Endodermal cell (in vitro differentiated cells): ENCODE measurements around the gene DNAJA4. TPM values are rescaled to one million over a fixed set of nuclear protein-coding genes. Genes with fewer than 3 reads are reported as not detected.

Experiments
- DNase-seq: peaks from one replicate; pipeline ENCODE4 v3.0.0-alpha.2; 2017
- H3K27ac ChIP-seq: 2 replicates; pipeline ENCODE4 v1.5.1; 2013; ENCODE audit warnings: mild to moderate bottlenecking, low read depth, low read length, moderate library complexity
- H3K27me3 ChIP-seq: 2 replicates; pipeline ENCODE4 v1.6.1; 2013; ENCODE audit warnings: mild to moderate bottlenecking, low read length, moderate library complexity; ENCODE audit not compliant: insufficient read depth, control insufficient read depth, poor library complexity, severe bottlenecking
- H3K36me3 ChIP-seq: 2 replicates; pipeline ENCODE4 v1.7.0; 2013; ENCODE audit warnings: mild to moderate bottlenecking, low read length, moderate library complexity; ENCODE audit not compliant: control insufficient read depth, insufficient read depth
- H3K4me1 ChIP-seq: one replicate; pipeline ENCODE4 v1.7.0; 2013; ENCODE audit warnings: low read length; ENCODE audit not compliant: control insufficient read depth, insufficient read depth
- H3K4me3 ChIP-seq: 2 replicates; pipeline ENCODE4 v1.5.1; 2013; ENCODE audit warnings: mild to moderate bottlenecking, low read length, moderate library complexity
- H3K9ac ChIP-seq: 2 replicates; pipeline ENCODE4 v1.6.1; 2013; ENCODE audit warnings: mild to moderate bottlenecking, low read length, moderate library complexity; ENCODE audit not compliant: poor library complexity, severe bottlenecking; ENCODE audit errors: extremely low read depth
- H3K9me3 ChIP-seq: 2 replicates; pipeline ENCODE4 v1.6.1; 2013; ENCODE audit warnings: mild to moderate bottlenecking, low read length, moderate library complexity; ENCODE audit not compliant: control insufficient read depth
- H3K27ac Mint-ChIP-seq: 2 replicates; pipeline ENCODE4 v1.8.0; 2020; ENCODE audit warnings: mixed read lengths
- H3K27me3 Mint-ChIP-seq: 2 replicates; pipeline ENCODE4 v1.8.0; 2021; ENCODE audit warnings: mild to moderate bottlenecking, mixed read lengths; ENCODE audit not compliant: insufficient read depth
- H3K36me3 Mint-ChIP-seq: 2 replicates; pipeline ENCODE4 v1.8.0; 2020; ENCODE audit warnings: low read depth, mixed read lengths
- H3K4me1 Mint-ChIP-seq: 2 replicates; pipeline ENCODE4 v1.8.0; 2020; ENCODE audit warnings: mixed read lengths
- H3K4me3 Mint-ChIP-seq: 2 replicates; pipeline ENCODE4 v1.8.0; 2020; ENCODE audit warnings: mild to moderate bottlenecking, moderate library complexity, mixed read lengths
- H3K9me3 Mint-ChIP-seq: 2 replicates; pipeline ENCODE4 v1.8.0; 2020; ENCODE audit warnings: mild to moderate bottlenecking, mixed read lengths
- CTCF ChIP-seq: fragments of 200-600 bp; sonication (generic); conservative IDR thresholded peaks from 2 replicates; pipeline ENCODE4 v1.5.0; 2021; ENCODE audit warnings: antibody characterized with exemption, mild to moderate bottlenecking
- WGBS, 2 experiments: methylation state at CpG; one replicate each; pipeline versions ENCODE4 v1.1.5 to v1.1.7; 2013; ENCODE audit warnings: missing lambda C conversion rate in 2 of 2, mixed read lengths in 1 of 2; ENCODE audit not compliant: insufficient coverage in 1 of 2, insufficient read length in 1 of 2; 5-methylcytosine and 5-hydroxymethylcytosine counted together
- total RNA-seq, 2 donors: library from RNA; stranded (reverse); fragmentation: NEBNext Ultra II Directional in 1 of 2; extraction: Animal tissue kit (Norgen Biotek cat#: 25700) in 1 of 2; gene quantifications; 2 replicates in 1 of 2; 3 replicates in 1 of 2; pipeline ENCODE4 v1.2.1, GENCODE V29; 2021

Gene DNAJA4
- total RNA-seq, 2 donors from 2014 or later: 4.9 to 18.5 TPM

GRCh38 chr15:78225783-78226541 is 38.4 kb upstream of the DNAJA4 start:
- Histone ChIP-seq H3K9ac (no peak overlapping the region), H3K36me3 (no peaks in the 10 kb centered on the region), H3K27me3 (no peaks in the 10 kb centered on the region), H3K4me3 (no peak overlapping the region), H3K4me1 (no peaks in the 10 kb centered on the region), H3K27ac (no peak overlapping the region), H3K9me3 (peaks cover 6% of the 10 kb centered on the region)
- no peaks in the 10 kb centered on the region for H3K4me1 Mint-ChIP-seq
- TF ChIP-seq CTCF: no peak
- peaks cover 7% of the 10 kb centered on the region for H3K9me3 Mint-ChIP-seq
- no peak overlapping the region for H3K4me3 Mint-ChIP-seq
- no peaks in the 10 kb centered on the region for H3K27me3 Mint-ChIP-seq
- H3K27ac Mint-ChIP-seq: no peak overlapping the region
- WGBS, 2 experiments: 100% methylated on average over 1 of the region's 3 CpGs
- no peaks in the 10 kb centered on the region for H3K36me3 Mint-ChIP-seq
- no peak for DNase-seq

GRCh38 chr15:78228356-78228996 is 35.9 kb upstream of the DNAJA4 start:
- Mint-ChIP-seq H3K27me3 (no peaks in the 10 kb centered on the region), H3K9me3 (peaks cover 7% of the 10 kb centered on the region), H3K36me3 (no peaks in the 10 kb centered on the region), H3K4me1 (no peaks in the 10 kb centered on the region), H3K4me3 (no peak overlapping the region), H3K27ac (no peak overlapping the region)
- H3K9ac ChIP-seq: no peak overlapping the region
- H3K4me1 ChIP-seq: no peaks in the 10 kb centered on the region
- no peaks in the 10 kb centered on the region for H3K36me3 ChIP-seq
- no peak overlapping the region for H3K27ac ChIP-seq
- TF ChIP-seq CTCF: no peak
- H3K27me3 ChIP-seq: no peaks in the 10 kb centered on the region
- H3K9me3 ChIP-seq: peaks cover 6% of the 10 kb centered on the region
- WGBS, 2 experiments: 94 to 98% methylated on average over 6 to 7 of the region's 8 CpGs
- no peak overlapping the region for H3K4me3 ChIP-seq
- no peak for DNase-seq

GRCh38 chr15:78229431-78230406 is 34.6 kb upstream of the DNAJA4 start:
- DNase-seq: peak; percentile 45
- Histone ChIP-seq H3K9ac (no peak overlapping the region), H3K27me3 (no peaks in the 10 kb centered on the region), H3K4me1 (no peaks in the 10 kb centered on the region), H3K4me3 (no peak overlapping the region), H3K9me3 (peaks cover 6% of the 10 kb centered on the region), H3K36me3 (no peaks in the 10 kb centered on the region), H3K27ac (no peak overlapping the region)
- H3K27ac Mint-ChIP-seq: no peak overlapping the region
- peaks cover 2% of the 10 kb centered on the region for H3K4me1 Mint-ChIP-seq
- 94 to 99% methylated on average over 12 to 17 of the region's 17 CpGs for WGBS, 2 experiments
- no peak overlapping the region for H3K4me3 Mint-ChIP-seq
- no peak for TF ChIP-seq CTCF
- H3K36me3 Mint-ChIP-seq: no peaks in the 10 kb centered on the region
- peaks cover 5% of the 10 kb centered on the region for H3K9me3 Mint-ChIP-seq
- H3K27me3 Mint-ChIP-seq: no peaks in the 10 kb centered on the region
